Fibroblast of lung (primary cell): Measurements from ENCODE around the gene GRIK5. TPM values are rescaled to one million over a fixed set of nuclear protein-coding genes. Genes with fewer than 3 reads are reported as not detected.

Source experiments
- DNase-seq, 2 donors: peaks; one replicate each; pipeline versions ENCODE4 v3.0.0 to v3.0.0-alpha.2; 2010; ENCODE audit warnings: low read depth in 2 of 2
- H2AFZ ChIP-seq: 2 replicates; pipeline ENCODE4 v1.5.1; 2012; ENCODE audit warnings: low read length, control low read depth, inconsistent platforms
- H3K27ac ChIP-seq: 2 replicates; pipeline ENCODE4 v1.5.1; 2011; ENCODE audit warnings: low read length, control low read depth; ENCODE audit not compliant: insufficient read depth
- H3K27me3 ChIP-seq: 2 replicates; pipeline ENCODE4 v1.5.1; 2011; ENCODE audit warnings: mild to moderate bottlenecking, low read length; ENCODE audit not compliant: control insufficient read depth, insufficient read depth
- H3K36me3 ChIP-seq: 2 replicates; pipeline ENCODE4 v1.5.1; 2011; ENCODE audit warnings: low read length; ENCODE audit not compliant: control insufficient read depth, insufficient read depth
- H3K4me1 ChIP-seq: 2 replicates; pipeline ENCODE4 v1.5.1; 2011; ENCODE audit warnings: low read length; ENCODE audit not compliant: control insufficient read depth, insufficient read depth; ENCODE audit errors: extremely low read depth
- H3K4me2 ChIP-seq: 2 replicates; pipeline ENCODE4 v1.5.1; 2011; ENCODE audit warnings: low read length, control low read depth; ENCODE audit not compliant: insufficient read depth; ENCODE audit errors: extremely low read depth
- H3K4me3 ChIP-seq, 4 experiments: fragments of 200-600 bp in 1 of 4; sonication (generic) in 1 of 4; replicated peaks in 1 of 4; 2 replicates each; pipeline ENCODE4 v1.5.1; 2011 to 2016; ENCODE audit warnings: low read length in 4 of 4, low read depth in 3 of 4, mild to moderate bottlenecking in 3 of 4, control low read depth in 2 of 4, inconsistent platforms in 1 of 4, mixed read lengths in 1 of 4; ENCODE audit not compliant: insufficient read depth in 1 of 4; ENCODE audit errors: control extremely low read depth in 1 of 4
- H3K79me2 ChIP-seq: 2 replicates; pipeline ENCODE4 v1.5.1; 2012; ENCODE audit warnings: mild to moderate bottlenecking, low read length, inconsistent platforms; ENCODE audit not compliant: control insufficient read depth, insufficient read depth
- H3K9ac ChIP-seq: 2 replicates; pipeline ENCODE4 v1.5.1; 2011; ENCODE audit warnings: mild to moderate bottlenecking, low read length, control low read depth; ENCODE audit not compliant: insufficient read depth
- H3K9me3 ChIP-seq: 2 replicates; pipeline ENCODE4 v1.5.1; 2012; ENCODE audit warnings: low read depth, low read length; ENCODE audit not compliant: control insufficient read depth, insufficient read depth
- H4K20me1 ChIP-seq: 2 replicates; pipeline ENCODE4 v1.5.1; 2011; ENCODE audit warnings: low read length; ENCODE audit not compliant: control insufficient read depth, insufficient read depth; ENCODE audit errors: extremely low read depth
- EZH2 ChIP-seq: IDR thresholded peaks from 2 replicates; pipeline ENCODE4 v1.5.1; 2012; ENCODE audit warnings: low read length, control low read depth, mild to moderate bottlenecking; ENCODE audit errors: missing control alignments
- polyA plus RNA-seq, 2 donors: library from polyadenylated mRNA; depleted of rRNA in 1 of 2; stranded (reverse) in 1 of 2; unstranded in 1 of 2; fragments of >200 nt; gene quantifications; 2 replicates each; pipeline ENCODE4 v1.2.1, GENCODE V29; 2011 to 2012; ENCODE audit warnings: missing spikeins in 1 of 2
- total RNA-seq: library from RNA; depleted of rRNA; stranded (reverse); fragments of >200 nt; gene quantifications from 2 replicates; pipeline ENCODE4 v1.2.1, GENCODE V29; 2014
- TF ChIP-seq, protein P1 (sequence below), 2 donors: IDR thresholded peaks in 1 of 2; conservative IDR thresholded peaks in 1 of 2; 1 replicate in 1 of 2; 2 replicates in 1 of 2; pipeline ENCODE4 v1.5.1; 2011 to 2012; ENCODE audit warnings: low read length in 2 of 2, control low read depth in 1 of 2, inconsistent platforms in 1 of 2, low read depth in 1 of 2, mild to moderate bottlenecking in 1 of 2

Gene GRIK5
- total and polyA plus RNA-seq, 2 donors (not counting 1 experiment from before 2014, with no cell fraction given) = 0.03 to 3.5 TPM

DNA sequence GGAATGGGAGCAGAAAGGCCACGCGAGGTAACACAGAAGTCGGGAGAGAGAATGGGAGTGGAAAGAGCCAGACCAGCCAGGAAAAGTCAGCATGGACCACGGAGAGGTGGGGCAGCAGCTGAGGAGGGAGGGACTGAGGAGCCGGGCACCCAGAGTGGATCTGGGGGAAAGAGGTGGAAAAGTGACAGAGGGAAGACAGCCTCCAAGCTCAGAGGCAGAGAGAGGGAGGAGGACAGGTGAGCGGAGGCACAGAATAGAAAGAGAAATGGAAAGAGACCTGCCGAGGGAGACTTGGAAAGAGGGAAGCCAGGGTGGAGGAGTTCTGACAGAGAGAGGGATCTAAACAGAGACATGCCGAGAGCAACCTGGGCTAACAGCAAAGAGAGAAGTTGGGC is 1.6 kb downstream of the GRIK5 start:
- H3K27me3 ChIP-seq = peaks cover 31% of the 10 kb centered on the region
- H3K79me2 ChIP-seq = no peaks in the 10 kb centered on the region
- H3K36me3 ChIP-seq = no peaks in the 10 kb centered on the region
- H2AFZ ChIP-seq = no peak overlapping the region
- H4K20me1 ChIP-seq = no peaks in the 10 kb centered on the region
- no peak overlapping the region for H3K9ac ChIP-seq
- no peak for TF ChIP-seq EZH2
- TF ChIP-seq, protein P1, sequence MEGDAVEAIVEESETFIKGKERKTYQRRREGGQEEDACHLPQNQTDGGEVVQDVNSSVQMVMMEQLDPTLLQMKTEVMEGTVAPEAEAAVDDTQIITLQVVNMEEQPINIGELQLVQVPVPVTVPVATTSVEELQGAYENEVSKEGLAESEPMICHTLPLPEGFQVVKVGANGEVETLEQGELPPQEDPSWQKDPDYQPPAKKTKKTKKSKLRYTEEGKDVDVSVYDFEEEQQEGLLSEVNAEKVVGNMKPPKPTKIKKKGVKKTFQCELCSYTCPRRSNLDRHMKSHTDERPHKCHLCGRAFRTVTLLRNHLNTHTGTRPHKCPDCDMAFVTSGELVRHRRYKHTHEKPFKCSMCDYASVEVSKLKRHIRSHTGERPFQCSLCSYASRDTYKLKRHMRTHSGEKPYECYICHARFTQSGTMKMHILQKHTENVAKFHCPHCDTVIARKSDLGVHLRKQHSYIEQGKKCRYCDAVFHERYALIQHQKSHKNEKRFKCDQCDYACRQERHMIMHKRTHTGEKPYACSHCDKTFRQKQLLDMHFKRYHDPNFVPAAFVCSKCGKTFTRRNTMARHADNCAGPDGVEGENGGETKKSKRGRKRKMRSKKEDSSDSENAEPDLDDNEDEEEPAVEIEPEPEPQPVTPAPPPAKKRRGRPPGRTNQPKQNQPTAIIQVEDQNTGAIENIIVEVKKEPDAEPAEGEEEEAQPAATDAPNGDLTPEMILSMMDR (conservative IDR thresholded peaks at IDR 0.05 in 1 of 2, IDR thresholded peaks at IDR 0.05 in 1 of 2; ENCODE audit: low read depth in 1 of 2, low read length in 2 of 2) = no peak
- no peak for DNase-seq
- no peaks in the 10 kb centered on the region for H3K4me1 ChIP-seq
- peak overlapping the region in 1 of 4 experiments; percentile 6 for H3K4me3 ChIP-seq
- no peak overlapping the region for H3K4me2 ChIP-seq
- no peaks in the 10 kb centered on the region for H3K9me3 ChIP-seq
- no peak overlapping the region for H3K27ac ChIP-seq

DNA sequence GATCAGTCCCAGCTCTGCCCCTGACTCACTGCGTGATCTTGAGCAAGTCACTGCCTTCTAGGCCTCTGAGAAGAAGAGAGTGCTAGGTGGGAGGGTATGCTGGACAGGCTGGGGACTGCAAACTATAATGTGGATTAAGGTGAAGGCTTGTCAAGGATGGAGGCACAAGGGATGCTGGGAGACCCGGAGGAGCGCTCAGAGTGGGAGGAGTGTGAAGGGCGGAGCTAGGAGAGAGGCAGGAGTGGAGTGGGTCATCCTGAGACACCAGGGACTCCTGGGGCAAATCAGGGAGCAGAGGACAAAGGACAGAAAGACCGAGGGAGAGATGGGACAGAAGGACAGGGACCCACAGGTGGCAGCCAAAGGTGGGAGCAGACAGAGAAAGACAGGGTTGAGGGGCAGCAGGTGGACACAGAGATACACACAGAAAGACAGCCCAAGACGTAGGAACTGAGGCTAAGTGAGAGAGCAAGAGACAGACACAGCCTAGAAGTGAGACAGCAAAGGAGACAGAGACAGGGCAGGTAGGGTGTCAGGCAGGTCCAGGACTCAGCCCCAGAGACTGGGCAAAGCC is 2.6 kb downstream of the GRIK5 start:
- TF ChIP-seq, protein P1 (conservative IDR thresholded peaks at IDR 0.05 in 1 of 2, IDR thresholded peaks at IDR 0.05 in 1 of 2; ENCODE audit: low read depth in 1 of 2, low read length in 2 of 2) = no peak
- no peak for TF ChIP-seq EZH2
- no peak overlapping the region for H2AFZ ChIP-seq
- no peaks in the 10 kb centered on the region for H3K36me3 ChIP-seq
- H3K9me3 ChIP-seq = no peaks in the 10 kb centered on the region
- H3K27ac ChIP-seq = no peak overlapping the region
- peaks cover 31% of the 10 kb centered on the region for H3K27me3 ChIP-seq
- H3K4me2 ChIP-seq = no peak overlapping the region
- no peak overlapping the region for H3K4me3 ChIP-seq
- H3K9ac ChIP-seq = no peak overlapping the region
- no peak for DNase-seq
- H3K4me1 ChIP-seq = no peaks in the 10 kb centered on the region
- H4K20me1 ChIP-seq = no peaks in the 10 kb centered on the region
- H3K79me2 ChIP-seq = no peaks in the 10 kb centered on the region

DNA sequence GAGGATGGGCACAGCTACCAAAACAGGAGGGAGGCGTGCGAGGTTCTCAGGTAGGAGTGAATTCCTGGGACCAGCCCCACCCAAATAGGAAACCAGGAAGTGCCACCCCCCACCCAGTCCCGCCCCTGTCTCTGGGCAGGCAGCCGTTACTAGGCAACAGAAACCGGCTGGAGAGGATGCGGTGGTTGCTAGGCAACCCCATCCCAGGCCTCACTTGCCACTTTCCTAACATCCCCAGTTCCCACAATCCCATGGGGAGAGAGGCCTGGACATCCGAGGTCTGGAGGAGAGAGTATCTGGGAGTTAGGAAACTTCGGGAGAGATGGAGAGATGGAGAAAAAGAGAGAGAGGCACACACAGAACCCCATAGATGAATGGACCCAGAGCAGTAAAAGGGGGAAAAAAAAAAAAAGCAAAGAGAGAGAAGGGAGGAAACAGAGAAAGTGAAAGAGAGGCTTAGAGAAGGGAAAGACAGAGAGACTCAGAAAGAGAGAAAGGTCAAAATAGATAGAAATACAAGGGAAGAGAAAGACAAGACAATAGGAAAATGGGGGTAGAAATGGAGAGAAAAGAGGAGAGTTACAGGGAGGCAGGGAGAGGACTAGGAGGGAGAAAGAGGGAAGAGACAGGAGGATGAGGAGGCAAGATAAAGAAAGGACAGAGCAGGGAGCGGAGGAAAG is 3.8 kb downstream of the GRIK5 start:
- peak; percentile 12 to 26 for DNase-seq
- Histone ChIP-seq H4K20me1 (no peaks in the 10 kb centered on the region), H3K27me3 (peaks cover 31% of the 10 kb centered on the region), H3K9ac (no peak overlapping the region), H3K9me3 (no peaks in the 10 kb centered on the region), H3K4me1 (no peaks in the 10 kb centered on the region), H2AFZ (no peak overlapping the region), H3K4me2 (no peak overlapping the region), H3K27ac (no peak overlapping the region), H3K4me3 (no peak overlapping the region), H3K79me2 (no peaks in the 10 kb centered on the region), H3K36me3 (no peaks in the 10 kb centered on the region)
- TF ChIP-seq EZH2 = no peak
- TF ChIP-seq, protein P1 (conservative IDR thresholded peaks at IDR 0.05 in 1 of 2, IDR thresholded peaks at IDR 0.05 in 1 of 2; ENCODE audit: low read depth in 1 of 2, low read length in 2 of 2) = no peak
